GM20431 (cell line): ENCODE data around the gene YAE1.
"Not testable (repeated sequence)": the region's sequence is repeated elsewhere in the genome, so short reads cannot be mapped to it uniquely, and the experiment has no call there.

ENCODE experiments used
- in situ Hi-C: fragments of 300-500 bp; cut with MseI, MboI; formaldehyde crosslinking; loops from one replicate; pipeline ENCODE4 v1.15.0; 2020; ENCODE audit warnings: low sequenced_read_pairs; ENCODE audit not compliant: unreplicated experiment

Gene YAE1

GRCh38 chr7:39566023-39566921 lies at the start of gene YAE1:
TSS of gene YAE1 (plus strand) at chr7:39566404. CDS start at chr7:39566419, 15 bp downstream.
- in situ Hi-C loops: no loop called here

- in situ Hi-C loops: loop anchor here (25.0 kb wide), 1 partner anchor 729 kb away; no protein-coding TSS in a partner anchor
Measured at GRCh38 chr7:39516498-39516897, 49.7 kb upstream of the YAE1 start.

- in situ Hi-C loops: loop anchor here (25.0 kb wide), 1 partner anchor 730 kb away; no protein-coding TSS in a partner anchor
Measured at GRCh38 chr7:39517240-39517639, 49.0 kb upstream of the YAE1 start.

GRCh38 chr7:39525926-39526325 lies 40.3 kb upstream of the YAE1 start:
- in situ Hi-C loops: no loop called here

- in situ Hi-C loops: no loop called here
Measured at GRCh38 chr7:39526666-39527065, 39.5 kb upstream of the YAE1 start.

GRCh38 chr7:39527296-39527695 lies 38.9 kb upstream of the YAE1 start:
- in situ Hi-C loops: no loop called here

- in situ Hi-C loops: no loop called here
Measured at GRCh38 chr7:39527951-39528350, 38.3 kb upstream of the YAE1 start.

- in situ Hi-C loops: no loop called here
Measured at GRCh38 chr7:39528849-39529248, 37.4 kb upstream of the YAE1 start.

GRCh38 chr7:39529582-39529981 lies 36.6 kb upstream of the YAE1 start:
- in situ Hi-C loops: no loop called here

GRCh38 chr7:39530971-39531370 lies 35.2 kb upstream of the YAE1 start:
- in situ Hi-C loops: no loop called here

GRCh38 chr7:39531818-39532217 lies 34.4 kb upstream of the YAE1 start:
- in situ Hi-C loops: no loop called here

- in situ Hi-C loops: no loop called here
Measured at GRCh38 chr7:39532832-39533231, 33.4 kb upstream of the YAE1 start.

GRCh38 chr7:39534599-39534998 lies 31.6 kb upstream of the YAE1 start:
- in situ Hi-C loops: no loop called here

- in situ Hi-C loops: no loop called here
Measured at GRCh38 chr7:39535064-39535463, 31.1 kb upstream of the YAE1 start.

GRCh38 chr7:39535720-39536119 lies 30.5 kb upstream of the YAE1 start:
- in situ Hi-C loops: no loop called here

- in situ Hi-C loops: no loop called here
Measured at GRCh38 chr7:39536951-39537350, 29.3 kb upstream of the YAE1 start.

GRCh38 chr7:39539816-39540215 lies 26.4 kb upstream of the YAE1 start:
- in situ Hi-C loops: no loop called here

GRCh38 chr7:39540320-39540719 lies 25.9 kb upstream of the YAE1 start:
- in situ Hi-C loops: no loop called here

GRCh38 chr7:39541511-39541910 lies 24.7 kb upstream of the YAE1 start:
- in situ Hi-C loops: no loop called here

- in situ Hi-C loops: not testable (repeated sequence)
Measured at GRCh38 chr7:39544774-39545173, 21.4 kb upstream of the YAE1 start.

- in situ Hi-C loops: no loop called here
Measured at GRCh38 chr7:39547336-39547735, 18.9 kb upstream of the YAE1 start.

GRCh38 chr7:39550411-39550810 lies 15.8 kb upstream of the YAE1 start:
- in situ Hi-C loops: no loop called here
